Stimulated activated CD4-positive, alpha-beta T cell treated with anti-CD3 and anti-CD28 coated beads, Interleukin-2, amount 100 ng/mL, for 4 hours (primary cell): ENCODE measurements around the gene UBXN11.
A peak's percentile ranks its signal among the peaks of the same experiment; 100 is the strongest.

ENCODE experiments used
- DNase-seq: peaks from one replicate; pipeline ENCODE4 v3.0.0-alpha.2; 2020; ENCODE audit warnings: low read depth

UBXN11 gene

GRCh38 chr1:26285366-26286063, 20.9 kb downstream of the UBXN11 start:
- DNase-seq: no peak

GRCh38 chr1:26284597-26285347, 21.7 kb downstream of the UBXN11 start:
- DNase-seq: peak; percentile 99

- no peak for DNase-seq
Observed at GRCh38 chr1:26283871-26284596, 22.4 kb downstream of the UBXN11 start.

- DNase-seq: no peak
Observed at GRCh38 chr1:26283279-26283853, 23.1 kb downstream of the UBXN11 start.

GRCh38 chr1:26282401-26282918, 24.0 kb downstream of the UBXN11 start:
- DNase-seq: no peak

- no peak for DNase-seq
Observed at GRCh38 chr1:26281971-26282370, 24.5 kb downstream of the UBXN11 start.

- DNase-seq: no peak
Observed at GRCh38 chr1:26281091-26281958, 25.1 kb downstream of the UBXN11 start.

GRCh38 chr1:26280333-26281042, 25.9 kb downstream of the UBXN11 start:
- DNase-seq: no peak

- DNase-seq: peak; percentile 77
Observed at GRCh38 chr1:26279456-26280332, 26.7 kb downstream of the UBXN11 start, which contains the start of gene SH3BGRL3. TSS of gene SH3BGRL3 (plus strand) at chr1:26280086. CDS start at chr1:26280156, 70 bp downstream.

GRCh38 chr1:26278724-26279455, 27.5 kb downstream of the UBXN11 start:
- peak; percentile 47 for DNase-seq

- no peak for DNase-seq
Observed at GRCh38 chr1:26278303-26278702, 28.1 kb downstream of the UBXN11 start.

GRCh38 chr1:26277719-26278118, 28.7 kb downstream of the UBXN11 start:
- no peak for DNase-seq

- DNase-seq: no peak
Observed at GRCh38 chr1:26277261-26277661, 29.2 kb downstream of the UBXN11 start.

GRCh38 chr1:26276432-26276838, 30.0 kb downstream of the UBXN11 start:
- no peak for DNase-seq

- DNase-seq: peak; percentile 70
Observed at GRCh38 chr1:26275580-26276431, 30.6 kb downstream of the UBXN11 start.

GRCh38 chr1:26274801-26275425, 31.5 kb downstream of the UBXN11 start:
- DNase-seq: no peak

GRCh38 chr1:26269198-26269550, 37.3 kb downstream of the UBXN11 start:
- DNase-seq: no peak
